ENCODE measurements around the gene COL21A1. TPM values are rescaled to one million over a fixed set of nuclear protein-coding genes. Genes with fewer than 3 reads are reported as not detected.
"Not testable (repeated sequence)": the region's sequence is repeated elsewhere in the genome, so short reads cannot be mapped to it uniquely, and the experiment has no call there.

COL21A1 gene
- total RNA-seq, 1 donor from 2014 or later, result 16.7 TPM

- H3K9me3 ChIP-seq, result no peaks in the 10 kb centered on the region
- TF ChIP-seq POLR2A (IDR thresholded peaks at IDR 0.05), result no peak
- TF ChIP-seq CTCF (IDR thresholded peaks at IDR 0.05), result no peak
- no peak for TF ChIP-seq POLR2AphosphoS5 (IDR thresholded peaks at IDR 0.05; ENCODE audit: insufficient read depth in 1 of 2, low read depth in 1 of 2)
- H3K27ac ChIP-seq, result no peak overlapping the region
- intact Hi-C loops (cut with DNase I), result no loop called here
- H3K4me1 ChIP-seq, result no peaks in the 10 kb centered on the region
- no peaks in the 10 kb centered on the region for H3K27me3 ChIP-seq
- H3K4me3 ChIP-seq, result no peak overlapping the region
- no peaks in the 10 kb centered on the region for H3K36me3 ChIP-seq
- DNase-seq (ENCODE audit: extremely low spot score in 2 of 2), result no peak
Measured at GRCh38 chr6:56278171-56278591, 30.8 kb upstream of the COL21A1 start.

GRCh38 chr6:56270812-56271441 lies 23.5 kb upstream of the COL21A1 start:
- intact Hi-C loops (cut with DNase I), result no loop called here
- Histone ChIP-seq H3K9me3 (no peaks in the 10 kb centered on the region), H3K27me3 (no peaks in the 10 kb centered on the region), H3K36me3 (no peaks in the 10 kb centered on the region), H3K4me3 (no peak overlapping the region), H3K4me1 (no peaks in the 10 kb centered on the region), H3K27ac (no peak overlapping the region)
- no peak for TF ChIP-seq CTCF (IDR thresholded peaks at IDR 0.05)
- no peak for TF ChIP-seq POLR2A (IDR thresholded peaks at IDR 0.05)
- no peak for TF ChIP-seq POLR2AphosphoS5 (IDR thresholded peaks at IDR 0.05; ENCODE audit: insufficient read depth in 1 of 2, low read depth in 1 of 2)
- no peak for DNase-seq (ENCODE audit: extremely low spot score in 2 of 2)

- Histone ChIP-seq H3K27ac (no peak overlapping the region), H3K36me3 (no peaks in the 10 kb centered on the region), H3K4me3 (no peak overlapping the region), H3K9me3 (no peaks in the 10 kb centered on the region), H3K27me3 (no peaks in the 10 kb centered on the region), H3K4me1 (no peaks in the 10 kb centered on the region)
- intact Hi-C loops (cut with DNase I), result no loop called here
- DNase-seq (ENCODE audit: extremely low spot score in 2 of 2), result no peak
- TF ChIP-seq POLR2AphosphoS5 (IDR thresholded peaks at IDR 0.05; ENCODE audit: insufficient read depth in 1 of 2, low read depth in 1 of 2), result no peak
- TF ChIP-seq CTCF (IDR thresholded peaks at IDR 0.05), result no peak
- no peak for TF ChIP-seq POLR2A (IDR thresholded peaks at IDR 0.05)
Measured at GRCh38 chr6:56268266-56268665, 20.9 kb upstream of the COL21A1 start.

- Histone ChIP-seq H3K27ac (no peak overlapping the region), H3K27me3 (no peaks in the 10 kb centered on the region), H3K36me3 (no peaks in the 10 kb centered on the region), H3K9me3 (no peaks in the 10 kb centered on the region), H3K4me3 (no peak overlapping the region), H3K4me1 (no peaks in the 10 kb centered on the region)
- intact Hi-C loops (cut with DNase I), result no loop called here
- DNase-seq (ENCODE audit: extremely low spot score in 2 of 2), result no peak
- TF ChIP-seq POLR2A (IDR thresholded peaks at IDR 0.05) (no peak), POLR2AphosphoS5 (IDR thresholded peaks at IDR 0.05; ENCODE audit: insufficient read depth in 1 of 2, low read depth in 1 of 2) (no peak), CTCF (IDR thresholded peaks at IDR 0.05) (no peak)
Measured at GRCh38 chr6:56266011-56266410, 18.6 kb upstream of the COL21A1 start.

GRCh38 chr6:56263596-56264315 lies 16.4 kb upstream of the COL21A1 start:
- DNase-seq (ENCODE audit: extremely low spot score in 2 of 2), result no peak
- H3K4me3 ChIP-seq, result no peak overlapping the region
- H3K9me3 ChIP-seq, result no peaks in the 10 kb centered on the region
- H3K27me3 ChIP-seq, result no peaks in the 10 kb centered on the region
- H3K27ac ChIP-seq, result no peak overlapping the region
- TF ChIP-seq POLR2A (IDR thresholded peaks at IDR 0.05), result no peak
- intact Hi-C loops (cut with DNase I), result no loop called here
- H3K4me1 ChIP-seq, result no peaks in the 10 kb centered on the region
- H3K36me3 ChIP-seq, result no peaks in the 10 kb centered on the region

GRCh38 chr6:56260593-56260992 lies 13.2 kb upstream of the COL21A1 start:
- H3K9me3 ChIP-seq; H3K4me3 ChIP-seq; H3K36me3 ChIP-seq; H3K27ac ChIP-seq; intact Hi-C loops (cut with DNase I); H3K27me3 ChIP-seq; DNase-seq (ENCODE audit: extremely low spot score in 2 of 2); H3K4me1 ChIP-seq: not testable (repeated sequence)

Measured in vagina (tissue), 2 donors.